ENCODE data around the gene PPFIA2. TPM values are rescaled to one million over a fixed set of nuclear protein-coding genes. Genes with fewer than 3 reads are reported as not detected.

Gene PPFIA2
- polyA plus RNA-seq, 3 donors = not detected

DNA sequence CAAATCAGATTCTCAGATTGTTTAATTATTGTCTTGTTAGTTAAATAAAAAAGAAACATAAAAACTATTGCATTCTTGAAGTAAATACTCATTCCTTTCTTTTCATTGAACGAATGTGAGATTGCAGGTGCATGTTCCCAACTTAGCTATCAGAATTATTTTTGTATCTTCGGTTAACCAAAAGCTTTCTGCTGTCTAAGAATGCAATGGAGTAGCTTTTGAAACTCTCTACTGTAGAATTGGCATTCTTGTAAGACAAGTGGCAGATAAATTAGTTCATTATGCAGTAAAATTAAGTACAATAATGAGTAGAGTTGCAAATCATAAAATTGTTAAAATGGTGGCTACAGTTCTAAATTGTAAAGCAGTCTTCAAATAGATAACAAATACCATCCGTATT lies 383.2 kb downstream of the PPFIA2 start:
- H3K27me3 Mint-ChIP-seq (ENCODE audit: low read depth in 3 of 3) = no peaks in the 10 kb centered on the region

DNA sequence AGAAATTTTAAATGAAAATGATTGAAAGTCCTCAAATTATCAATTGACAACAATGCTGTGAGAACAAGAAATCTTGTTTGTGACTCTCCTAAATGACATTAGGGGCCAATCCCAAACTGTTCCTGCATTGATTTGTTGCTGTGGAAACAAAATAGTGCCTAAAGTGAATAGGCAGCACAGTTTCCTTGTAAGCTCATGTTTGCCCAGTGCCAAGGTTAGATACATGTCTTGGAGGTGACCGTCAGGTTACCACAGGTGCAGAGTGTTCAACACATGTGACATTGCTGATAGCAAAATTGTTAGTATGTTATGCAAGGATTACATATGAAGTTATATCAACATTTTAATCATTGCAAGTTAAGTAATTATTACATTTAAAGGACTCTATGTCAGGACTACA lies 388.7 kb downstream of the PPFIA2 start:
- H3K9me3 Mint-ChIP-seq = peaks cover 0 to 3% (median 0%) of the 10 kb centered on the region in 7 donors
- no peak overlapping the region for H2AFZ ChIP-seq (ENCODE audit: insufficient read depth, low read depth, low read length, poor library complexity, severe bottlenecking)
- H3K27me3 ChIP-seq (ENCODE audit: control insufficient read depth in 2 of 2, insufficient read depth in 2 of 2, low read length in 2 of 2) = no peaks in the 10 kb centered on the region
- H3K4me1 ChIP-seq (ENCODE audit: control insufficient read depth in 1 of 2, insufficient read depth in 2 of 2, low read length in 2 of 2) = no peaks in the 10 kb centered on the region
- DNase-seq = no peak
- TF ChIP-seq, protein P1, sequence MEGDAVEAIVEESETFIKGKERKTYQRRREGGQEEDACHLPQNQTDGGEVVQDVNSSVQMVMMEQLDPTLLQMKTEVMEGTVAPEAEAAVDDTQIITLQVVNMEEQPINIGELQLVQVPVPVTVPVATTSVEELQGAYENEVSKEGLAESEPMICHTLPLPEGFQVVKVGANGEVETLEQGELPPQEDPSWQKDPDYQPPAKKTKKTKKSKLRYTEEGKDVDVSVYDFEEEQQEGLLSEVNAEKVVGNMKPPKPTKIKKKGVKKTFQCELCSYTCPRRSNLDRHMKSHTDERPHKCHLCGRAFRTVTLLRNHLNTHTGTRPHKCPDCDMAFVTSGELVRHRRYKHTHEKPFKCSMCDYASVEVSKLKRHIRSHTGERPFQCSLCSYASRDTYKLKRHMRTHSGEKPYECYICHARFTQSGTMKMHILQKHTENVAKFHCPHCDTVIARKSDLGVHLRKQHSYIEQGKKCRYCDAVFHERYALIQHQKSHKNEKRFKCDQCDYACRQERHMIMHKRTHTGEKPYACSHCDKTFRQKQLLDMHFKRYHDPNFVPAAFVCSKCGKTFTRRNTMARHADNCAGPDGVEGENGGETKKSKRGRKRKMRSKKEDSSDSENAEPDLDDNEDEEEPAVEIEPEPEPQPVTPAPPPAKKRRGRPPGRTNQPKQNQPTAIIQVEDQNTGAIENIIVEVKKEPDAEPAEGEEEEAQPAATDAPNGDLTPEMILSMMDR (IDR thresholded peaks at IDR 0.05) = no peak
- no peak overlapping the region for H3K9ac ChIP-seq (ENCODE audit: insufficient read depth, low read length, poor library complexity, severe bottlenecking)
- intact Hi-C loops (cut with micrococcal nuclease) = no loop called here
- H3K4me3 ChIP-seq (replicated peaks in 1 of 3; ENCODE audit: low read depth in 2 of 3, low read length in 3 of 3) = no peak overlapping the region
- no peaks in the 10 kb centered on the region for H3K36me3 ChIP-seq (replicated peaks in 1 of 2; ENCODE audit: control insufficient read depth in 1 of 2, insufficient read depth in 2 of 2, low read length in 2 of 2)
- no peak overlapping the region for H3K27ac Mint-ChIP-seq
- H3K36me3 Mint-ChIP-seq = no peaks in the 10 kb centered on the region
- no peak overlapping the region for H3K4me2 ChIP-seq (replicated peaks; ENCODE audit: extremely low read depth, low read length, poor library complexity, severe bottlenecking)
- no peak overlapping the region for H3K27ac ChIP-seq (ENCODE audit: low read depth in 1 of 2, low read length in 2 of 2)
- no CpG with 5 or more reads among the region's 1 CpG for WGBS (ENCODE audit: insufficient coverage)
- H3K79me2 ChIP-seq (ENCODE audit: insufficient read depth, low read length) = no peaks in the 10 kb centered on the region
- no peaks in the 10 kb centered on the region for H3K4me1 Mint-ChIP-seq
- H3K9me3 ChIP-seq (replicated peaks in 1 of 2; ENCODE audit: control insufficient read depth in 1 of 2, insufficient read depth in 1 of 2, low read length in 2 of 2) = no peaks in the 10 kb centered on the region
- H3K27me3 Mint-ChIP-seq (ENCODE audit: low read depth in 3 of 3) = peaks cover 0 to 2% (median 0%) of the 10 kb centered on the region in 3 donors
- no peaks in the 10 kb centered on the region for H4K20me1 ChIP-seq (ENCODE audit: insufficient read depth, low read length)
- no peak overlapping the region for H3K4me3 Mint-ChIP-seq

More for the DNA sequence above, 383.2 kb downstream of the PPFIA2 start:
- no CpG with 5 or more reads among the region's 3 CpGs for WGBS (ENCODE audit: insufficient coverage)
- no peak overlapping the region for H3K4me3 Mint-ChIP-seq
- no peak overlapping the region for H3K27ac Mint-ChIP-seq
- no peak overlapping the region for H3K27ac ChIP-seq (ENCODE audit: low read depth in 1 of 2, low read length in 2 of 2)
- H3K36me3 ChIP-seq (replicated peaks in 1 of 2; ENCODE audit: control insufficient read depth in 1 of 2, insufficient read depth in 2 of 2, low read length in 2 of 2) = no peaks in the 10 kb centered on the region
- H3K36me3 Mint-ChIP-seq = no peaks in the 10 kb centered on the region
- intact Hi-C loops (cut with micrococcal nuclease) = no loop called here
- no peak overlapping the region for H3K4me3 ChIP-seq (replicated peaks in 1 of 3; ENCODE audit: low read depth in 2 of 3, low read length in 3 of 3)
- H2AFZ ChIP-seq (ENCODE audit: insufficient read depth, low read depth, low read length, poor library complexity, severe bottlenecking) = no peak overlapping the region
- H3K4me1 Mint-ChIP-seq = no peaks in the 10 kb centered on the region
- no peaks in the 10 kb centered on the region for H3K9me3 Mint-ChIP-seq
- TF ChIP-seq, protein P1 (IDR thresholded peaks at IDR 0.05) = no peak
- H3K27me3 ChIP-seq (ENCODE audit: control insufficient read depth in 2 of 2, insufficient read depth in 2 of 2, low read length in 2 of 2) = no peaks in the 10 kb centered on the region
- no peaks in the 10 kb centered on the region for H3K4me1 ChIP-seq (ENCODE audit: control insufficient read depth in 1 of 2, insufficient read depth in 2 of 2, low read length in 2 of 2)
- H3K79me2 ChIP-seq (ENCODE audit: insufficient read depth, low read length) = no peaks in the 10 kb centered on the region
- H4K20me1 ChIP-seq (ENCODE audit: insufficient read depth, low read length) = no peaks in the 10 kb centered on the region
- H3K9ac ChIP-seq (ENCODE audit: insufficient read depth, low read length, poor library complexity, severe bottlenecking) = no peak overlapping the region
- H3K4me2 ChIP-seq (replicated peaks; ENCODE audit: extremely low read depth, low read length, poor library complexity, severe bottlenecking) = no peak overlapping the region
- DNase-seq = no peak
- H3K9me3 ChIP-seq (replicated peaks in 1 of 2; ENCODE audit: control insufficient read depth in 1 of 2, insufficient read depth in 1 of 2, low read length in 2 of 2) = peaks cover 0 to 2% of the 10 kb centered on the region in 2 donors

Data from CD14-positive monocyte (primary cell).